PC-9 (cell line): ENCODE results near the gene EFTUD2. TPM values are rescaled to one million over a fixed set of nuclear protein-coding genes. Genes with fewer than 3 reads are reported as not detected.

Source experiments
- BruUV-seq: library from RNA; stranded (reverse); fragments of 400-500 nt; replicated peaks from 2 replicates; lab custom pipeline; 2021; lab: Mats Ljungman, UMichigan
- CTCF ChIA-PET: fragments of 300-600 bp; sonication (Branson Sonifier 250); formaldehyde crosslinking; loops from one replicate; lab custom pipeline; 2022; ENCODE audit warnings: antibody characterized with exemption; lab: Charles Lee
- POLR2A ChIA-PET: fragments of 300-600 bp; sonication (Branson Sonifier 250); formaldehyde crosslinking; loops from one replicate; lab custom pipeline; 2022; ENCODE audit warnings: antibody characterized with exemption; ENCODE audit not compliant: unreplicated experiment; lab: Charles Lee
- DNase-seq, 2 experiments: peaks; one replicate each; pipeline versions ENCODE4 v3.0.0 to v3.0.0-alpha.2; 2015 to 2022; ENCODE audit warnings: mixed read lengths in 1 of 2
- H2AFZ ChIP-seq: fragments of 200-600 bp; sonication (generic); 2 replicates; pipeline ENCODE4 v1.8.1; 2017; ENCODE audit warnings: antibody characterized with exemption
- H3F3A ChIP-seq: fragments of 200-600 bp; sonication (generic); 2 replicates; pipeline ENCODE4 v1.8.1; 2017; ENCODE audit warnings: antibody characterized with exemption, mild to moderate bottlenecking, low read depth; ENCODE audit not compliant: insufficient read depth
- H3K27ac ChIP-seq: fragments of 200-600 bp; sonication (generic); 2 replicates; pipeline ENCODE4 v1.6.1; 2016; ENCODE audit warnings: mixed run types
- H3K27me3 ChIP-seq: fragments of 200-600 bp; sonication (generic); 2 replicates; pipeline ENCODE4 v1.6.1; 2016; ENCODE audit warnings: low read depth, mixed run types; ENCODE audit not compliant: insufficient read depth
- H3K36me3 ChIP-seq: fragments of 200-600 bp; sonication (generic); 2 replicates; pipeline ENCODE4 v1.6.1; 2016; ENCODE audit warnings: low read depth, mixed run types
- H3K4me1 ChIP-seq: fragments of 200-600 bp; sonication (generic); replicated peaks from 2 replicates; pipeline ENCODE4 v1.6.1; 2016; ENCODE audit warnings: mixed run types; ENCODE audit not compliant: insufficient read depth
- H3K4me2 ChIP-seq: fragments of 200-600 bp; sonication (generic); 2 replicates; pipeline ENCODE4 v1.6.1; 2017; ENCODE audit warnings: mixed run types
- H3K4me3 ChIP-seq: fragments of 200-600 bp; sonication (generic); 2 replicates; pipeline ENCODE4 v1.6.1; 2016; ENCODE audit warnings: mixed run types
- H3K79me2 ChIP-seq: fragments of 200-600 bp; sonication (generic); 2 replicates; pipeline ENCODE4 v1.6.1; 2017; ENCODE audit warnings: low read depth, mixed run types
- H3K9me2 ChIP-seq: fragments of 200-600 bp; sonication (generic); 2 replicates; pipeline ENCODE4 v1.8.1; 2017; ENCODE audit warnings: mild to moderate bottlenecking; ENCODE audit not compliant: insufficient read depth
- H3K9me3 ChIP-seq: fragments of 200-600 bp; sonication (generic); 2 replicates; pipeline ENCODE4 v1.8.1; 2016; ENCODE audit warnings: low read depth; ENCODE audit not compliant: insufficient read depth
- H4K20me1 ChIP-seq: fragments of 200-600 bp; sonication (generic); 2 replicates; pipeline ENCODE4 v1.8.1; 2017; ENCODE audit not compliant: insufficient read depth
- CTCF ChIP-seq: fragments of 200-600 bp; sonication (generic); conservative IDR thresholded peaks from 2 replicates; pipeline ENCODE4 v1.6.1; 2017; ENCODE audit warnings: mixed run types, antibody characterized with exemption, mild to moderate bottlenecking, moderate library complexity
- EZH2 ChIP-seq: fragments of 200-600 bp; sonication (generic); IDR thresholded peaks from 2 replicates; pipeline ENCODE4 v1.8.0; 2017; ENCODE audit warnings: antibody characterized with exemption, low read depth
- intact Hi-C: fragments of 100-400 bp; cut with micrococcal nuclease; formaldehyde crosslinking; loops from one replicate; pipeline ENCODE4 v1.10.0; 2022; ENCODE audit not compliant: unreplicated experiment
- total RNA-seq: library from RNA; stranded (reverse); gene quantifications from 2 replicates; pipeline ENCODE4 v1.2.3, GENCODE V29; 2021

Gene EFTUD2
- total RNA-seq, 1 experiment from 2014 or later, result 126 TPM

GRCh38 chr17:44930667-44931066, 31.4 kb upstream of the EFTUD2 start:
- CTCF ChIA-PET, result interaction anchor here (0.5 kb wide), 1 partner anchor 203 kb away, joined by 10 read pairs; no protein-coding TSS in a partner anchor
- Histone ChIP-seq H2AFZ (no peak overlapping the region), H3K4me3 (no peak overlapping the region), H3K9me3 (no peaks in the 10 kb centered on the region), H3F3A (no peaks in the 10 kb centered on the region), H4K20me1 (no peaks in the 10 kb centered on the region), H3K27ac (no peak overlapping the region), H3K4me1 (no peaks in the 10 kb centered on the region), H3K27me3 (no peaks in the 10 kb centered on the region), H3K9me2 (no peaks in the 10 kb centered on the region), H3K79me2 (no peaks in the 10 kb centered on the region), H3K36me3 (peaks cover 13% of the 10 kb centered on the region), H3K4me2 (no peak overlapping the region)
- TF ChIP-seq CTCF (no peak), EZH2 (no peak)
- intact Hi-C loops, result no loop called here
- no TSS peak for BruUV-seq
- POLR2A ChIA-PET, result no interaction called here
- DNase-seq, result no peak

GRCh38 chr17:44928950-44929720, 29.9 kb upstream of the EFTUD2 start:
- Histone ChIP-seq H3F3A (peaks cover 4% of the 10 kb centered on the region; the same call in 1 of the 2 replicates), H3K4me3 (no peak overlapping the region), H3K9me2 (no peaks in the 10 kb centered on the region), H3K36me3 (peaks cover 13% of the 10 kb centered on the region), H3K9me3 (no peaks in the 10 kb centered on the region), H3K4me2 (no peak overlapping the region), H4K20me1 (no peaks in the 10 kb centered on the region), H3K4me1 (no peaks in the 10 kb centered on the region), H2AFZ (no peak overlapping the region), H3K27ac (no peak overlapping the region), H3K27me3 (no peaks in the 10 kb centered on the region), H3K79me2 (no peaks in the 10 kb centered on the region)
- TF ChIP-seq CTCF (no peak), EZH2 (no peak)
- CTCF ChIA-PET, result no interaction called here
- intact Hi-C loops, result no loop called here
- no TSS peak for BruUV-seq
- DNase-seq, result no peak
- POLR2A ChIA-PET, result no interaction called here

GRCh38 chr17:44928136-44928535, 28.9 kb upstream of the EFTUD2 start:
- intact Hi-C loops, result no loop called here
- Histone ChIP-seq H3K79me2 (no peaks in the 10 kb centered on the region), H3K9me3 (no peaks in the 10 kb centered on the region), H3K4me1 (no peaks in the 10 kb centered on the region), H3K36me3 (peaks cover 13% of the 10 kb centered on the region), H3K27me3 (no peaks in the 10 kb centered on the region), H4K20me1 (no peaks in the 10 kb centered on the region), H3K4me3 (no peak overlapping the region), H3K27ac (no peak overlapping the region), H2AFZ (no peak overlapping the region), H3F3A (peaks cover 12% of the 10 kb centered on the region; the same call in 1 of the 2 replicates), H3K9me2 (no peaks in the 10 kb centered on the region), H3K4me2 (no peak overlapping the region)
- BruUV-seq, result no TSS peak
- ChIA-PET CTCF (no interaction called here), POLR2A (no interaction called here)
- no peak for TF ChIP-seq EZH2
- no peak for TF ChIP-seq CTCF
- no peak for DNase-seq
